IMR-90 (cell line): ENCODE measurements around the gene PGAP1. TPM values are rescaled to one million over a fixed set of nuclear protein-coding genes. Genes with fewer than 3 reads are reported as not detected.

Experiments used
- ATAC-seq: fragments of 200-7000 bp; cut with Tn5 transposase; 2 replicates; pipeline ENCODE4 v1.9.1; 2020; ENCODE audit warnings: low read depth, mild to moderate bottlenecking, moderate library complexity
- BruUV-seq: library from RNA; stranded (reverse); fragments of 400-500 nt; replicated peaks from 2 replicates; lab custom pipeline; 2021; lab: Mats Ljungman, UMichigan
- CTCF ChIA-PET: fragments of 300-600 bp; formaldehyde crosslinking; extraction: SDS; loops from one replicate; lab custom pipeline; 2021; ENCODE audit warnings: antibody characterized with exemption; lab: Yijun Ruan, JAX
- POLR2A ChIA-PET: fragments of 300-600 bp; sonication (Branson Sonifier 250); formaldehyde crosslinking; loops from one replicate; lab custom pipeline; 2022; ENCODE audit warnings: antibody characterized with exemption; ENCODE audit not compliant: unreplicated experiment; lab: Charles Lee
- DNase-seq: peaks from one replicate; pipeline ENCODE4 v3.0.0; 2013
- H2AFZ ChIP-seq: replicated peaks from 2 replicates; pipeline ENCODE3; 2013; ENCODE audit warnings: low read length, mild to moderate bottlenecking; ENCODE audit not compliant: poor library complexity
- H2AK5ac ChIP-seq: 2 replicates; pipeline ENCODE4 v1.6.1; 2013; ENCODE audit warnings: low read depth, low read length, inconsistent platforms
- H2AK9ac ChIP-seq: replicated peaks from 2 replicates; pipeline ENCODE3; 2013; ENCODE audit warnings: mild to moderate bottlenecking, low read depth, low read length, moderate library complexity; ENCODE audit not compliant: poor library complexity
- H2BK120ac ChIP-seq: 2 replicates; pipeline ENCODE4 v1.6.1; 2013; ENCODE audit warnings: low read depth, low read length, inconsistent platforms
- H2BK15ac ChIP-seq: 3 replicates; pipeline ENCODE4 v1.6.1; 2013; ENCODE audit warnings: low read depth, low read length, inconsistent platforms
- H2BK20ac ChIP-seq: 2 replicates; pipeline ENCODE4 v1.6.1; 2013; ENCODE audit warnings: low read depth, mild to moderate bottlenecking, inconsistent platforms, low read length, moderate library complexity
- H2BK5ac ChIP-seq: 2 replicates; pipeline ENCODE4 v1.6.1; 2013; ENCODE audit warnings: mild to moderate bottlenecking, low read depth, low read length, inconsistent platforms; ENCODE audit not compliant: poor library complexity, severe bottlenecking
- H3K14ac ChIP-seq: replicated peaks from 2 replicates; pipeline ENCODE4 v1.6.1; 2013; ENCODE audit warnings: low read depth, low read length, inconsistent platforms
- H3K18ac ChIP-seq: 2 replicates; pipeline ENCODE4 v1.6.1; 2013; ENCODE audit warnings: low read depth, low read length, control low read depth
- H3K23ac ChIP-seq: 2 replicates; pipeline ENCODE4 v1.6.1; 2013; ENCODE audit warnings: low read depth, low read length, inconsistent platforms
- H3K27ac ChIP-seq: 2 replicates; pipeline ENCODE4 v1.5.1; 2013; ENCODE audit warnings: mild to moderate bottlenecking, control low read depth, low read length; ENCODE audit not compliant: insufficient read depth
- H3K27me3 ChIP-seq: 2 replicates; pipeline ENCODE4 v1.6.1; 2013; ENCODE audit warnings: low read length; ENCODE audit not compliant: control insufficient read depth, insufficient read depth
- H3K36me3 ChIP-seq: 2 replicates; pipeline ENCODE4 v1.6.1; 2013; ENCODE audit warnings: low read length, mixed read lengths; ENCODE audit not compliant: control insufficient read depth, insufficient read depth
- H3K4ac ChIP-seq: 2 replicates; pipeline ENCODE4 v1.6.1; 2013; ENCODE audit warnings: low read depth, low read length, inconsistent platforms
- H3K4me1 ChIP-seq: 2 replicates; pipeline ENCODE4 v1.6.1; 2013; ENCODE audit warnings: low read length, mixed read lengths; ENCODE audit not compliant: control insufficient read depth, insufficient read depth
- H3K4me2 ChIP-seq: 2 replicates; pipeline ENCODE4 v1.6.1; 2013; ENCODE audit warnings: low read depth, mild to moderate bottlenecking, control low read depth, low read length, moderate library complexity
- H3K4me3 ChIP-seq: 2 replicates; pipeline ENCODE4 v1.5.1; 2013; ENCODE audit warnings: low read depth, mild to moderate bottlenecking, control low read depth, low read length, moderate library complexity; ENCODE audit not compliant: insufficient read depth
- H3K56ac ChIP-seq: 2 replicates; pipeline ENCODE4 v1.6.1; 2013; ENCODE audit warnings: low read length, inconsistent platforms; ENCODE audit not compliant: insufficient read depth; ENCODE audit errors: extremely low read depth
- H3K79me1 ChIP-seq, 2 experiments: 2 replicates each; pipeline ENCODE4 v1.6.1; 2013; ENCODE audit warnings: low read length in 2 of 2, inconsistent platforms in 1 of 2, low read depth in 1 of 2
- H3K9ac ChIP-seq: 2 replicates; pipeline ENCODE4 v1.6.1; 2013; ENCODE audit warnings: low read depth, low read length, control low read depth
- H3K9me1 ChIP-seq: 2 replicates; pipeline ENCODE4 v1.6.1; 2013; ENCODE audit warnings: low read length, inconsistent platforms; ENCODE audit not compliant: insufficient read depth
- H3K9me3 ChIP-seq: 2 replicates; pipeline ENCODE4 v1.6.1; 2013; ENCODE audit warnings: low read length; ENCODE audit not compliant: control insufficient read depth, insufficient read depth
- H4K20me1 ChIP-seq: 2 replicates; pipeline ENCODE4 v1.6.1; 2013; ENCODE audit warnings: low read length, inconsistent platforms; ENCODE audit not compliant: insufficient read depth
- H4K5ac ChIP-seq: 2 replicates; pipeline ENCODE4 v1.6.1; 2013; ENCODE audit warnings: mild to moderate bottlenecking, low read depth, low read length, control low read depth
- H4K8ac ChIP-seq, 2 experiments: 2 replicates each; pipeline ENCODE4 v1.6.1; 2013; ENCODE audit warnings: low read depth in 2 of 2, low read length in 2 of 2, control low read depth in 1 of 2, inconsistent platforms in 1 of 2
- H4K91ac ChIP-seq: 2 replicates; pipeline ENCODE4 v1.6.1; 2013; ENCODE audit warnings: low read depth, low read length, inconsistent platforms; ENCODE audit not compliant: insufficient read depth
- BHLHE40 ChIP-seq: fragments of 150-350 bp; IDR thresholded peaks from 2 replicates; pipeline ENCODE4 v1.6.1; 2016; ENCODE audit warnings: mild to moderate bottlenecking, low read depth, low read length
- CEBPB ChIP-seq: IDR thresholded peaks from 2 replicates; pipeline ENCODE4 v1.6.1; 2012; ENCODE audit warnings: low read depth, low read length, improper control_type of control experiment
- CHD1 ChIP-seq: IDR thresholded peaks from 2 replicates; pipeline ENCODE4 v1.6.1; 2012; ENCODE audit warnings: low read depth, low read length, improper control_type of control experiment
- ELK1 ChIP-seq: fragments of 150-350 bp; IDR thresholded peaks from 2 replicates; pipeline ENCODE4 v1.6.1; 2016; ENCODE audit warnings: low read depth, mild to moderate bottlenecking, low read length, moderate library complexity, borderline replicate concordance
- FOS ChIP-seq: fragments of 150-350 bp; IDR thresholded peaks from 2 replicates; pipeline ENCODE4 v1.6.1; 2016; ENCODE audit warnings: low read depth, low read length
- MAFK ChIP-seq: IDR thresholded peaks from 2 replicates; pipeline ENCODE4 v1.6.1; 2012; ENCODE audit warnings: low read depth, low read length, improper control_type of control experiment
- MAZ ChIP-seq: IDR thresholded peaks from 2 replicates; pipeline ENCODE4 v1.6.1; 2012; ENCODE audit warnings: low read depth, mild to moderate bottlenecking, low read length, improper control_type of control experiment, moderate library complexity, borderline replicate concordance
- MXI1 ChIP-seq: IDR thresholded peaks from 2 replicates; pipeline ENCODE4 v1.6.1; 2012; ENCODE audit warnings: low read depth, mild to moderate bottlenecking, low read length, moderate library complexity, borderline replicate concordance
- NFE2L2 ChIP-seq: fragments of 150-350 bp; IDR thresholded peaks from 2 replicates; pipeline ENCODE4 v1.6.1; 2016; ENCODE audit warnings: low read depth, mild to moderate bottlenecking, low read length
- POLR2A ChIP-seq: IDR thresholded peaks from 2 replicates; pipeline ENCODE4 v1.6.1; 2012; ENCODE audit warnings: mild to moderate bottlenecking, low read depth, low read length
- RAD21 ChIP-seq: IDR thresholded peaks from 2 replicates; pipeline ENCODE4 v1.6.1; 2012; ENCODE audit warnings: low read length, improper control_type of control experiment
- RCOR1 ChIP-seq: IDR thresholded peaks from 2 replicates; pipeline ENCODE4 v1.6.1; 2012; ENCODE audit warnings: mild to moderate bottlenecking, low read length, improper control_type of control experiment; ENCODE audit not compliant: insufficient replicate concordance
- RFX5 ChIP-seq: IDR thresholded peaks from 2 replicates; pipeline ENCODE4 v1.8.0; 2012; ENCODE audit warnings: low read depth, mild to moderate bottlenecking, low read length, moderate library complexity
- SMC3 ChIP-seq: fragments of 150-350 bp; IDR thresholded peaks from 2 replicates; pipeline ENCODE4 v1.6.1; 2016; ENCODE audit warnings: low read depth, mild to moderate bottlenecking, antibody characterized with exemption, low read length, moderate library complexity
- USF2 ChIP-seq: fragments of 150-350 bp; IDR thresholded peaks from 2 replicates; pipeline ENCODE4 v1.6.1; 2017; ENCODE audit warnings: mild to moderate bottlenecking, antibody characterized with exemption, low read length, low read depth
- dilution Hi-C: fragments of 300-500 bp; cut with HindIII; formaldehyde crosslinking; loops from one replicate; pipeline ENCODE4 v1.14.3; 2018; ENCODE audit warnings: low sequenced_read_pairs; ENCODE audit not compliant: unreplicated experiment
- in situ Hi-C: fragments of 300-500 bp; cut with MboI; formaldehyde crosslinking; loops from 3 replicates; pipeline ENCODE4 v1.14.3; 2019; ENCODE audit warnings: low sequenced_read_pairs, inconsistent platforms, mixed read lengths
- intact Hi-C: fragments of 100-400 bp; cut with micrococcal nuclease; formaldehyde crosslinking; loops from 2 replicates; pipeline ENCODE4 v1.10.0; 2022
- polyA plus RNA-seq, 3 experiments: library from polyadenylated mRNA; depleted of rRNA; stranded (reverse); fragments of >200 nt; gene quantifications; 2 replicates each; pipeline ENCODE4 v1.2.3, GENCODE V29; 2012; ENCODE audit warnings: low replicate concordance in 1 of 3
- total RNA-seq: library from RNA; depleted of rRNA; stranded (reverse); fragments of >200 nt; gene quantifications from 2 replicates; pipeline ENCODE4 v1.2.3, GENCODE V29; 2012
- TF ChIP-seq, protein P1 (sequence below): conservative IDR thresholded peaks from 2 replicates; pipeline ENCODE4 v1.5.1; 2012; ENCODE audit warnings: mild to moderate bottlenecking, low read depth, low read length, improper control_type of control experiment

The PGAP1 gene
- total and polyA plus RNA-seq, 2 of the 4 experiments (the other 2 are of a cell fraction): 1.9 to 5.7 TPM

DNA sequence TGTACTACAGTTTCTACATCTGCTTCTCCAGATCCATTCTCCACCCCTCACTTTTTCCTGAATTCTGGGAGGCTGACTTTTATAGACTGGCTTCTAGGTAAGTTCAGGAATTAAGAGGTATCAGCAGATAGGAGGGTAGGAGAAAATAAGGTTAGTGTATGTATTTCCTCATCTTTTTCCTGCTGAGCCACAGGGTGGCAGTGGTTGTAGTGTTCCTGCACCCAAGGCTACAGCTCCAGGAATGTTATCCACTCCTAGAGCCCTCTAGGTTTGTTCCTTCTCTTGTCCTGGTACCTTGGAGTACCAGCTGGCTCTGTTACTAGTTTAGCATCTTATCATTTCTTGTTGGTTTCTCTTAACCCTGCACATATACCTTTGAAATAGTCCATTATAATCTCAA, 76.6 kb downstream of the PGAP1 start:
- ATAC-seq (peak; percentile 89), DNase-seq (peak; percentile 45)
- Histone ChIP-seq H4K8ac (no peak overlapping the region), H3K14ac (no peak overlapping the region), H2AK5ac (no peak overlapping the region), H3K27ac (no peak overlapping the region), H3K27me3 (no peaks in the 10 kb centered on the region), H3K9ac (no peak overlapping the region), H4K91ac (no peak overlapping the region), H3K9me3 (no peaks in the 10 kb centered on the region), H2BK120ac (no peak overlapping the region), H3K18ac (no peak overlapping the region), H3K79me1 (no peaks in the 10 kb centered on the region), H3K9me1 (no peaks in the 10 kb centered on the region), H2BK20ac (no peak overlapping the region), H2BK15ac (no peak overlapping the region), H3K4me1 (no peaks in the 10 kb centered on the region), H2BK5ac (no peak overlapping the region), H3K4ac (no peak overlapping the region), H2AFZ (no peak overlapping the region), H3K4me2 (no peak overlapping the region), H2AK9ac (no peak overlapping the region), H4K20me1 (no peaks in the 10 kb centered on the region), H3K23ac (no peak overlapping the region), H3K36me3 (no peaks in the 10 kb centered on the region), H3K4me3 (no peak overlapping the region), H4K5ac (no peak overlapping the region), H3K56ac (no peak overlapping the region)
- ChIA-PET POLR2A (no interaction called here), CTCF (interaction anchor here (0.9 to 1.3 kb wide), 2 partner anchors 9 to 10 kb away, joined by 3 to 9 read pairs; no protein-coding TSS in a partner anchor)
- no peak for TF ChIP-seq MAZ
- TF ChIP-seq CEBPB: peak; percentile 8; the same call in 1 of the 2 replicates
- no peak for TF ChIP-seq POLR2A
- no peak for TF ChIP-seq BHLHE40
- TF ChIP-seq USF2: no peak
- TF ChIP-seq MAFK: no peak
- no peak for TF ChIP-seq RFX5
- TF ChIP-seq CHD1: no peak
- peak; percentile 37; the same call in 1 of the 2 replicates for TF ChIP-seq SMC3
- TF ChIP-seq NFE2L2: no peak
- TF ChIP-seq ELK1: no peak
- TF ChIP-seq RAD21: peak; percentile 58
- no peak for TF ChIP-seq MXI1
- no peak for TF ChIP-seq RCOR1
- TF ChIP-seq FOS: no peak
- TF ChIP-seq, protein P1, sequence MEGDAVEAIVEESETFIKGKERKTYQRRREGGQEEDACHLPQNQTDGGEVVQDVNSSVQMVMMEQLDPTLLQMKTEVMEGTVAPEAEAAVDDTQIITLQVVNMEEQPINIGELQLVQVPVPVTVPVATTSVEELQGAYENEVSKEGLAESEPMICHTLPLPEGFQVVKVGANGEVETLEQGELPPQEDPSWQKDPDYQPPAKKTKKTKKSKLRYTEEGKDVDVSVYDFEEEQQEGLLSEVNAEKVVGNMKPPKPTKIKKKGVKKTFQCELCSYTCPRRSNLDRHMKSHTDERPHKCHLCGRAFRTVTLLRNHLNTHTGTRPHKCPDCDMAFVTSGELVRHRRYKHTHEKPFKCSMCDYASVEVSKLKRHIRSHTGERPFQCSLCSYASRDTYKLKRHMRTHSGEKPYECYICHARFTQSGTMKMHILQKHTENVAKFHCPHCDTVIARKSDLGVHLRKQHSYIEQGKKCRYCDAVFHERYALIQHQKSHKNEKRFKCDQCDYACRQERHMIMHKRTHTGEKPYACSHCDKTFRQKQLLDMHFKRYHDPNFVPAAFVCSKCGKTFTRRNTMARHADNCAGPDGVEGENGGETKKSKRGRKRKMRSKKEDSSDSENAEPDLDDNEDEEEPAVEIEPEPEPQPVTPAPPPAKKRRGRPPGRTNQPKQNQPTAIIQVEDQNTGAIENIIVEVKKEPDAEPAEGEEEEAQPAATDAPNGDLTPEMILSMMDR: peak; percentile 48
- BruUV-seq: no TSS peak
- in situ Hi-C loops: no loop called here
- intact Hi-C loops: loop anchor here (1.0 to 10.0 kb wide), 3 partner anchors 77 to 528 kb away; partner anchors contain the start of gene PGAP1
- dilution Hi-C loops: no loop called here
